Esophagus squamous epithelium (tissue), 5 donors: ENCODE results near the gene CLMP. TPM values are rescaled to one million over a fixed set of nuclear protein-coding genes. Genes with fewer than 3 reads are reported as not detected.
A peak's percentile ranks its signal among the peaks of the same experiment; 100 is the strongest.

Experiments
- DNase-seq: peaks from one replicate; lab custom pipeline; 2025; lab: John Stamatoyannopoulos, UW
- H3K27ac ChIP-seq, 4 donors: fragments of 200-600 bp; sonication (generic); one replicate each; pipeline ENCODE4 v1.5.1; 2016 to 2019; ENCODE audit warnings: mild to moderate bottlenecking in 1 of 4
- H3K27me3 ChIP-seq, 4 donors: fragments of 200-600 bp; sonication (generic); 1 replicate in 3 of 4; 2 replicates in 1 of 4; pipeline versions ENCODE4 v1.5.1 to v1.6.0; 2017 to 2021; ENCODE audit warnings: antibody characterized with exemption in 1 of 4
- H3K36me3 ChIP-seq, 3 donors: fragments of 200-600 bp; sonication (generic); one replicate each; pipeline ENCODE4 v1.5.1; 2016 to 2019
- H3K4me1 ChIP-seq, 3 donors: fragments of 200-600 bp; sonication (generic); one replicate each; pipeline ENCODE4 v1.5.1; 2017 to 2019
- H3K4me3 ChIP-seq, 4 donors: fragments of 200-600 bp; sonication (generic); 1 replicate in 3 of 4; 2 replicates in 1 of 4; pipeline ENCODE4 v1.5.1; 2016 to 2019; ENCODE audit warnings: mild to moderate bottlenecking in 2 of 4, moderate library complexity in 1 of 4
- H3K9me3 ChIP-seq, 3 donors: fragments of 200-600 bp; sonication (generic); one replicate each; pipeline ENCODE4 v1.5.1; 2016 to 2019
- CTCF ChIP-seq, 6 experiments: fragments of 450-650 bp in 4 of 6; fragments of 200-600 bp in 2 of 6; sonication (generic) in 2 of 6; IDR thresholded peaks; one replicate each; pipeline ENCODE4 v1.5.1; 2016 to 2019; ENCODE audit warnings: antibody characterized with exemption in 6 of 6, mild to moderate bottlenecking in 4 of 6, moderate library complexity in 4 of 6
- POLR2A ChIP-seq, 4 donors: fragments of 450-650 bp; IDR thresholded peaks; one replicate each; pipeline ENCODE4 v1.6.1; 2017; ENCODE audit warnings: antibody characterized with exemption in 4 of 4, mild to moderate bottlenecking in 4 of 4, moderate library complexity in 3 of 4
- WGBS, 2 donors: methylation state at CpG; one replicate each; pipeline ENCODE4 v1.1.5; 2018; 5-methylcytosine and 5-hydroxymethylcytosine counted together
- intact Hi-C: fragments of 100-400 bp; cut with DNase I; formaldehyde crosslinking; loops from one replicate; pipeline ENCODE4 v1.15.0; 2022
- total RNA-seq, 4 donors: library from RNA; depleted of rRNA; stranded (reverse); fragments of >200 nt; gene quantifications; one replicate each; pipeline ENCODE4 v1.1.0, GENCODE V29; 2016
- donor health status: DM: yes; HTN: yes; CAD: no.

Gene CLMP
- total RNA-seq, 4 donors from 2014 or later: 4.8 to 47.9 (median 15.2) TPM

GRCh38 chr11:123233975-123234334, 38.9 kb upstream of the CLMP start:
- Histone ChIP-seq H3K27ac (no peak overlapping the region), H3K36me3 (no peaks in the 10 kb centered on the region), H3K27me3 (peaks cover 0 to 11% (median 0%) of the 10 kb centered on the region in 4 donors), H3K9me3 (no peaks in the 10 kb centered on the region), H3K4me1 (peaks cover 0 to 11% (median 0%) of the 10 kb centered on the region in 3 donors), H3K4me3 (no peak overlapping the region)
- WGBS, 2 donors: 53 to 68% methylated on average over 3 of the region's 3 CpGs
- intact Hi-C loops: no loop called here
- no peak for TF ChIP-seq CTCF (IDR thresholded peaks at IDR 0.05)
- TF ChIP-seq POLR2A (IDR thresholded peaks at IDR 0.05): no peak
- DNase-seq: no peak

GRCh38 chr11:123233280-123233974, 38.4 kb upstream of the CLMP start:
- Histone ChIP-seq H3K4me1 (peaks cover 0 to 11% (median 0%) of the 10 kb centered on the region in 3 donors), H3K27ac (no peak overlapping the region), H3K27me3 (peaks cover 0 to 16% (median 0%) of the 10 kb centered on the region in 4 donors), H3K36me3 (no peaks in the 10 kb centered on the region), H3K9me3 (no peaks in the 10 kb centered on the region), H3K4me3 (no peak overlapping the region)
- WGBS, 2 donors: 67 to 84% methylated on average over 6 of the region's 6 CpGs
- no peak for DNase-seq
- intact Hi-C loops: no loop called here
- TF ChIP-seq POLR2A (IDR thresholded peaks at IDR 0.05) (no peak), CTCF (IDR thresholded peaks at IDR 0.05) (no peak)

- Histone ChIP-seq H3K4me3 (no peak overlapping the region), H3K4me1 (peaks cover 0 to 11% (median 0%) of the 10 kb centered on the region in 3 donors), H3K36me3 (no peaks in the 10 kb centered on the region), H3K9me3 (no peaks in the 10 kb centered on the region), H3K27me3 (peaks cover 0 to 21% (median 0%) of the 10 kb centered on the region in 4 donors), H3K27ac (peak overlapping the region in 1 of 4 donors; percentile 23)
- TF ChIP-seq CTCF (IDR thresholded peaks at IDR 0.05) (no peak), POLR2A (IDR thresholded peaks at IDR 0.05) (no peak)
- intact Hi-C loops: no loop called here
- no peak for DNase-seq
- WGBS, 2 donors: 46 to 61% methylated on average over 3 of the region's 3 CpGs
Observed at GRCh38 chr11:123231777-123232176, 36.7 kb upstream of the CLMP start.

GRCh38 chr11:123231256-123231655, 36.2 kb upstream of the CLMP start:
- 48 to 52% methylated on average over 6 of the region's 6 CpGs for WGBS, 2 donors
- no peak for DNase-seq
- TF ChIP-seq POLR2A (IDR thresholded peaks at IDR 0.05): no peak
- no peak for TF ChIP-seq CTCF (IDR thresholded peaks at IDR 0.05)
- Histone ChIP-seq H3K4me1 (peaks cover 0 to 11% (median 0%) of the 10 kb centered on the region in 3 donors), H3K27ac (peak overlapping the region in 1 of 4 donors; percentile 23), H3K4me3 (no peak overlapping the region), H3K27me3 (peaks cover 0 to 21% (median 0%) of the 10 kb centered on the region in 4 donors), H3K9me3 (no peaks in the 10 kb centered on the region), H3K36me3 (no peaks in the 10 kb centered on the region)
- intact Hi-C loops: no loop called here

- TF ChIP-seq POLR2A (IDR thresholded peaks at IDR 0.05) (no peak), CTCF (IDR thresholded peaks at IDR 0.05) (no peak)
- Histone ChIP-seq H3K4me1 (peaks cover 0 to 9% (median 0%) of the 10 kb centered on the region in 3 donors), H3K36me3 (no peaks in the 10 kb centered on the region), H3K4me3 (no peak overlapping the region), H3K27ac (no peak overlapping the region), H3K27me3 (peaks cover 0 to 28% (median 0%) of the 10 kb centered on the region in 4 donors), H3K9me3 (no peaks in the 10 kb centered on the region)
- WGBS, 2 donors: 90% methylated on average over 3 of the region's 3 CpGs
- intact Hi-C loops: no loop called here
- DNase-seq: no peak
Observed at GRCh38 chr11:123230346-123230745, 35.3 kb upstream of the CLMP start.
